ENCODE data around the gene TMPRSS6.

The TMPRSS6 gene

GRCh38 chr22:37043209-37043827 is 66.2 kb downstream of the TMPRSS6 start:
- no peak for TF ChIP-seq CTCF (IDR thresholded peaks at IDR 0.05; ENCODE audit: extremely low read depth, missing control alignments)
- no peak for DNase-seq (ENCODE audit: low spot score)

- no peak for DNase-seq (ENCODE audit: low spot score)
- TF ChIP-seq CTCF (IDR thresholded peaks at IDR 0.05; ENCODE audit: extremely low read depth, missing control alignments), result no peak
Measured at GRCh38 chr22:37039466-37039865, 70.0 kb downstream of the TMPRSS6 start.

- no peak for DNase-seq (ENCODE audit: low spot score)
- TF ChIP-seq CTCF (IDR thresholded peaks at IDR 0.05; ENCODE audit: extremely low read depth, missing control alignments), result no peak
Measured at GRCh38 chr22:37037669-37038068, 71.8 kb downstream of the TMPRSS6 start.

- no peak for TF ChIP-seq CTCF (IDR thresholded peaks at IDR 0.05; ENCODE audit: extremely low read depth, missing control alignments)
- DNase-seq (ENCODE audit: low spot score), result no peak
Measured at GRCh38 chr22:37036655-37037377, 72.7 kb downstream of the TMPRSS6 start.

- no peak for TF ChIP-seq CTCF (IDR thresholded peaks at IDR 0.05; ENCODE audit: extremely low read depth, missing control alignments)
Measured at GRCh38 chr22:37033605-37034430, 75.7 kb downstream of the TMPRSS6 start.

GRCh38 chr22:37032535-37033460 is 76.7 kb downstream of the TMPRSS6 start:
- TF ChIP-seq CTCF (IDR thresholded peaks at IDR 0.05; ENCODE audit: extremely low read depth, missing control alignments), result no peak
- DNase-seq (ENCODE audit: low spot score), result no peak

More at GRCh38 chr22:37033605-37034430, 75.7 kb downstream of the TMPRSS6 start:
- DNase-seq (ENCODE audit: low spot score), result no peak

Measured in GM20000 (cell line).